ENCODE measurements around the gene TIGD7. TPM values are rescaled to one million over a fixed set of nuclear protein-coding genes. Genes with fewer than 3 reads are reported as not detected.
A peak's percentile ranks its signal among the peaks of the same experiment; 100 is the strongest.
"Not testable (repeated sequence)": the region's sequence is repeated elsewhere in the genome, so short reads cannot be mapped to it uniquely, and the experiment has no call there.

The TIGD7 gene
- polyA plus RNA-seq, 1 donor from 2014 or later, result 4.4 TPM

- Mint-ChIP-seq H3K27ac (no peak overlapping the region), H3K4me1 (peaks cover 0 to 8% (median 6%) of the 10 kb centered on the region in 3 donors), H3K4me3 (no peak overlapping the region), H3K27me3 (no peaks in the 10 kb centered on the region), H3K36me3 (peaks cover 30% of the 10 kb centered on the region), H3K9me3 (peaks cover 11 to 46% (median 26%) of the 10 kb centered on the region in 3 donors)
These were observed 9.4 kb downstream of the TIGD7 start for GRCh38 chr16:3295783-3296182.

GRCh38 chr16:3295209-3295608 lies 10.0 kb downstream of the TIGD7 start:
- peaks cover 10 to 43% (median 25%) of the 10 kb centered on the region in 3 donors for H3K9me3 Mint-ChIP-seq
- peaks cover 29% of the 10 kb centered on the region for H3K36me3 Mint-ChIP-seq
- no peak overlapping the region for H3K27ac Mint-ChIP-seq
- H3K4me3 Mint-ChIP-seq, result no peak overlapping the region
- H3K4me1 Mint-ChIP-seq, result peaks cover 0 to 8% (median 6%) of the 10 kb centered on the region in 3 donors
- no peaks in the 10 kb centered on the region for H3K27me3 Mint-ChIP-seq

- Mint-ChIP-seq H3K27ac (no peak overlapping the region), H3K4me1 (peaks cover 0 to 8% (median 5%) of the 10 kb centered on the region in 3 donors), H3K27me3 (no peaks in the 10 kb centered on the region), H3K9me3 (peaks cover 13 to 35% (median 32%) of the 10 kb centered on the region in 3 donors), H3K36me3 (peaks cover 39% of the 10 kb centered on the region), H3K4me3 (no peak overlapping the region)
These were observed 12.6 kb downstream of the TIGD7 start for GRCh38 chr16:3292604-3293003.

GRCh38 chr16:3289998-3290673 lies 15.1 kb downstream of the TIGD7 start:
- H3K27me3 Mint-ChIP-seq, result no peaks in the 10 kb centered on the region
- H3K9me3 Mint-ChIP-seq, result peaks cover 13 to 36% (median 32%) of the 10 kb centered on the region in 3 donors
- peaks cover 6 to 15% (median 7%) of the 10 kb centered on the region in 3 donors for H3K4me1 Mint-ChIP-seq
- H3K27ac Mint-ChIP-seq, result peak overlapping the region in 1 of 3 donors; percentile 62
- peaks cover 42% of the 10 kb centered on the region for H3K36me3 Mint-ChIP-seq
- H3K4me3 Mint-ChIP-seq, result peak overlapping the region in 1 of 4 donors; percentile 68

- peaks cover 19 to 25% (median 21%) of the 10 kb centered on the region in 3 donors for H3K4me1 Mint-ChIP-seq
- H3K36me3 Mint-ChIP-seq, result peaks cover 27% of the 10 kb centered on the region
- peak overlapping the region in 3 of 4 donors; percentile 66 to 99 (median 93) for H3K4me3 Mint-ChIP-seq
- peak overlapping the region in 1 of 3 donors; percentile 91 for H3K27ac Mint-ChIP-seq
- H3K9me3 Mint-ChIP-seq, result peaks cover 7 to 15% (median 10%) of the 10 kb centered on the region in 3 donors
- H3K27me3 Mint-ChIP-seq, result no peaks in the 10 kb centered on the region
These were observed 20.1 kb downstream of the TIGD7 start for GRCh38 chr16:3285131-3285530.

- peaks cover 19% of the 10 kb centered on the region for H3K36me3 Mint-ChIP-seq
- H3K27me3 Mint-ChIP-seq, result no peaks in the 10 kb centered on the region
- peaks cover 5 to 7% (median 7%) of the 10 kb centered on the region in 3 donors for H3K9me3 Mint-ChIP-seq
- H3K27ac Mint-ChIP-seq, result peak overlapping the region; percentile 91 to 98 (median 98)
- H3K4me3 Mint-ChIP-seq, result peak overlapping the region; percentile 92 to 99 (median 94)
- H3K4me1 Mint-ChIP-seq, result peaks cover 19 to 25% (median 21%) of the 10 kb centered on the region in 3 donors
These were observed 21.4 kb downstream of the TIGD7 start for GRCh38 chr16:3283543-3284447.

- peaks cover 19 to 25% (median 21%) of the 10 kb centered on the region in 3 donors for H3K4me1 Mint-ChIP-seq
- peaks cover 14% of the 10 kb centered on the region for H3K36me3 Mint-ChIP-seq
- H3K4me3 Mint-ChIP-seq, result peak within 1 kb of the TSS; percentile 92 to 99 (median 94)
- peaks cover 3 to 5% (median 4%) of the 10 kb centered on the region in 3 donors for H3K9me3 Mint-ChIP-seq
- H3K27ac Mint-ChIP-seq, result peak within 1 kb of the TSS; percentile 91 to 98 (median 98)
- no peaks in the 10 kb centered on the region for H3K27me3 Mint-ChIP-seq
These were observed 22.3 kb downstream of the TIGD7 start, which contains the start of gene ZNF263 for GRCh38 chr16:3282730-3283542. TSS of gene ZNF263 (plus strand) at chr16:3283491. CDS start at chr16:3283819, 328 bp downstream.

- peaks cover 10% of the 10 kb centered on the region for H3K36me3 Mint-ChIP-seq
- H3K4me3 Mint-ChIP-seq, result peak overlapping the region; percentile 88 to 99 (median 94)
- peaks cover 19 to 22% (median 21%) of the 10 kb centered on the region in 3 donors for H3K4me1 Mint-ChIP-seq
- H3K9me3 Mint-ChIP-seq, result peaks cover 0 to 4% (median 3%) of the 10 kb centered on the region in 3 donors
- H3K27ac Mint-ChIP-seq, result peak overlapping the region; percentile 91 to 98 (median 91)
- H3K27me3 Mint-ChIP-seq, result no peaks in the 10 kb centered on the region
These were observed 23.0 kb downstream of the TIGD7 start for GRCh38 chr16:3282103-3282729.

GRCh38 chr16:3281222-3281820 lies 23.9 kb downstream of the TIGD7 start:
- Mint-ChIP-seq H3K36me3 (peaks cover 7% of the 10 kb centered on the region), H3K4me3 (peak overlapping the region; percentile 60 to 99 (median 92)), H3K27me3 (no peaks in the 10 kb centered on the region), H3K4me1 (peaks cover 18 to 22% (median 19%) of the 10 kb centered on the region in 3 donors), H3K9me3 (peaks cover 0 to 2% (median 2%) of the 10 kb centered on the region in 3 donors), H3K27ac (peak overlapping the region in 1 of 3 donors; percentile 91)

GRCh38 chr16:3276679-3277078 lies 28.6 kb downstream of the TIGD7 start:
- Mint-ChIP-seq H3K4me1 (peaks cover 0 to 4% (median 0%) of the 10 kb centered on the region in 3 donors), H3K27ac (no peak overlapping the region), H3K4me3 (peak overlapping the region in 1 of 4 donors; percentile 3), H3K9me3 (peaks cover 0 to 5% (median 2%) of the 10 kb centered on the region in 3 donors), H3K36me3 (no peaks in the 10 kb centered on the region), H3K27me3 (no peaks in the 10 kb centered on the region)

GRCh38 chr16:3274947-3275346 lies 30.3 kb downstream of the TIGD7 start:
- Mint-ChIP-seq H3K27ac (no peak overlapping the region), H3K4me3 (peak overlapping the region in 1 of 4 donors; percentile 38), H3K27me3 (no peaks in the 10 kb centered on the region), H3K4me1 (peaks cover 0 to 4% (median 0%) of the 10 kb centered on the region in 3 donors), H3K9me3 (peaks cover 0 to 5% (median 3%) of the 10 kb centered on the region in 3 donors), H3K36me3 (no peaks in the 10 kb centered on the region)

GRCh38 chr16:3274490-3274889 lies 30.7 kb downstream of the TIGD7 start:
- H3K9me3 Mint-ChIP-seq, result peaks cover 0 to 5% (median 4%) of the 10 kb centered on the region in 3 donors
- H3K36me3 Mint-ChIP-seq, result no peaks in the 10 kb centered on the region
- no peak overlapping the region for H3K27ac Mint-ChIP-seq
- peaks cover 0 to 4% (median 0%) of the 10 kb centered on the region in 3 donors for H3K4me1 Mint-ChIP-seq
- no peak overlapping the region for H3K4me3 Mint-ChIP-seq
- no peaks in the 10 kb centered on the region for H3K27me3 Mint-ChIP-seq

GRCh38 chr16:3271281-3271680 lies 33.9 kb downstream of the TIGD7 start:
- H3K4me1 Mint-ChIP-seq, result peaks cover 0 to 11% (median 6%) of the 10 kb centered on the region in 3 donors
- H3K27ac Mint-ChIP-seq, H3K27me3 Mint-ChIP-seq, H3K36me3 Mint-ChIP-seq, H3K4me3 Mint-ChIP-seq, H3K9me3 Mint-ChIP-seq: not testable (repeated sequence)
